Subcutaneous preadipocyte (primary cell): Measurements from ENCODE around the gene NUP35. TPM values are rescaled to one million over a fixed set of nuclear protein-coding genes. Genes with fewer than 3 reads are reported as not detected.

Experiments used
- total RNA-seq: library from RNA; depleted of rRNA; stranded (reverse); fragments of >200 nt; gene quantifications from 2 replicates; pipeline ENCODE4 v1.2.3, GENCODE V29; 2012

Gene NUP35
- total RNA-seq: 15.8 and 27.8 TPM in 2 replicates

GRCh38 chr2:183124222-183124956 lies at the start of gene NUP35:
Gene NUP35, plus strand, starts transcription at chr2:183124443. Its CDS starts 15 bp downstream, at chr2:183124458.

GRCh38 chr2:183078464-183079138 lies 45.6 kb upstream of the NUP35 start, which contains the start of gene DUSP19:
Gene DUSP19, plus strand, starts transcription at chr2:183078747. Its CDS starts 187 bp downstream, at chr2:183078934.

Other genes with a start within 250 kb of the NUP35 start
- 128 and 143 TPM in 2 replicates for gene NCKAP1, start 86.0 kb upstream of the NUP35 start, total RNA-seq
- 1.1 and 2.2 TPM in 2 replicates for gene DUSP19, start 45.7 kb upstream of the NUP35 start, total RNA-seq